Endodermal cell (in vitro differentiated cells): ENCODE results near the gene APOA5. TPM values are rescaled to one million over a fixed set of nuclear protein-coding genes. Genes with fewer than 3 reads are reported as not detected.

Experiments
- DNase-seq: peaks from one replicate; pipeline ENCODE4 v3.0.0-alpha.2; 2017
- H3K27ac ChIP-seq: 2 replicates; pipeline ENCODE4 v1.5.1; 2013; ENCODE audit warnings: mild to moderate bottlenecking, low read depth, low read length, moderate library complexity
- H3K27me3 ChIP-seq: 2 replicates; pipeline ENCODE4 v1.6.1; 2013; ENCODE audit warnings: mild to moderate bottlenecking, low read length, moderate library complexity; ENCODE audit not compliant: insufficient read depth, control insufficient read depth, poor library complexity, severe bottlenecking
- H3K36me3 ChIP-seq: 2 replicates; pipeline ENCODE4 v1.7.0; 2013; ENCODE audit warnings: mild to moderate bottlenecking, low read length, moderate library complexity; ENCODE audit not compliant: control insufficient read depth, insufficient read depth
- H3K4me1 ChIP-seq: one replicate; pipeline ENCODE4 v1.7.0; 2013; ENCODE audit warnings: low read length; ENCODE audit not compliant: control insufficient read depth, insufficient read depth
- H3K4me3 ChIP-seq: 2 replicates; pipeline ENCODE4 v1.5.1; 2013; ENCODE audit warnings: mild to moderate bottlenecking, low read length, moderate library complexity
- H3K9ac ChIP-seq: 2 replicates; pipeline ENCODE4 v1.6.1; 2013; ENCODE audit warnings: mild to moderate bottlenecking, low read length, moderate library complexity; ENCODE audit not compliant: poor library complexity, severe bottlenecking; ENCODE audit errors: extremely low read depth
- H3K9me3 ChIP-seq: 2 replicates; pipeline ENCODE4 v1.6.1; 2013; ENCODE audit warnings: mild to moderate bottlenecking, low read length, moderate library complexity; ENCODE audit not compliant: control insufficient read depth
- H3K27ac Mint-ChIP-seq: 2 replicates; pipeline ENCODE4 v1.8.0; 2020; ENCODE audit warnings: mixed read lengths
- H3K27me3 Mint-ChIP-seq: 2 replicates; pipeline ENCODE4 v1.8.0; 2021; ENCODE audit warnings: mild to moderate bottlenecking, mixed read lengths; ENCODE audit not compliant: insufficient read depth
- H3K36me3 Mint-ChIP-seq: 2 replicates; pipeline ENCODE4 v1.8.0; 2020; ENCODE audit warnings: low read depth, mixed read lengths
- H3K4me1 Mint-ChIP-seq: 2 replicates; pipeline ENCODE4 v1.8.0; 2020; ENCODE audit warnings: mixed read lengths
- H3K4me3 Mint-ChIP-seq: 2 replicates; pipeline ENCODE4 v1.8.0; 2020; ENCODE audit warnings: mild to moderate bottlenecking, moderate library complexity, mixed read lengths
- H3K9me3 Mint-ChIP-seq: 2 replicates; pipeline ENCODE4 v1.8.0; 2020; ENCODE audit warnings: mild to moderate bottlenecking, mixed read lengths
- CTCF ChIP-seq: fragments of 200-600 bp; sonication (generic); conservative IDR thresholded peaks from 2 replicates; pipeline ENCODE4 v1.5.0; 2021; ENCODE audit warnings: antibody characterized with exemption, mild to moderate bottlenecking
- WGBS, 2 experiments: methylation state at CpG; one replicate each; pipeline versions ENCODE4 v1.1.5 to v1.1.7; 2013; ENCODE audit warnings: missing lambda C conversion rate in 2 of 2, mixed read lengths in 1 of 2; ENCODE audit not compliant: insufficient coverage in 1 of 2, insufficient read length in 1 of 2; 5-methylcytosine and 5-hydroxymethylcytosine counted together
- total RNA-seq, 2 donors: library from RNA; stranded (reverse); fragmentation: NEBNext Ultra II Directional in 1 of 2; extraction: Animal tissue kit (Norgen Biotek cat#: 25700) in 1 of 2; gene quantifications; 2 replicates in 1 of 2; 3 replicates in 1 of 2; pipeline ENCODE4 v1.2.1, GENCODE V29; 2021

The APOA5 gene
- total RNA-seq, 2 donors from 2014 or later = not detected

- Mint-ChIP-seq H3K9me3 (no peaks in the 10 kb centered on the region), H3K36me3 (peaks cover 9% of the 10 kb centered on the region), H3K4me3 (no peak overlapping the region), H3K27ac (peak overlapping the region; percentile 91), H3K4me1 (peaks cover 53% of the 10 kb centered on the region), H3K27me3 (peaks cover 7% of the 10 kb centered on the region)
- Histone ChIP-seq H3K36me3 (no peaks in the 10 kb centered on the region), H3K4me3 (no peak overlapping the region), H3K9me3 (no peaks in the 10 kb centered on the region), H3K27me3 (no peaks in the 10 kb centered on the region), H3K9ac (no peak overlapping the region), H3K4me1 (peaks cover 33% of the 10 kb centered on the region), H3K27ac (no peak overlapping the region)
- no peak for DNase-seq
- WGBS, 2 experiments = 89 to 100% methylated on average over 3 to 6 of the region's 6 CpGs
- no peak for TF ChIP-seq CTCF
Observed at GRCh38 chr11:116838321-116839084, 46.8 kb upstream of the APOA5 start.

- Mint-ChIP-seq H3K27me3 (peaks cover 7% of the 10 kb centered on the region), H3K4me3 (peak within 1 kb of the TSS; percentile 31), H3K36me3 (peaks cover 2% of the 10 kb centered on the region), H3K4me1 (peaks cover 45% of the 10 kb centered on the region), H3K9me3 (no peaks in the 10 kb centered on the region), H3K27ac (peak within 1 kb of the TSS; percentile 91)
- TF ChIP-seq CTCF = no peak
- Histone ChIP-seq H3K9me3 (no peaks in the 10 kb centered on the region), H3K27me3 (no peaks in the 10 kb centered on the region), H3K36me3 (no peaks in the 10 kb centered on the region), H3K27ac (peak within 1 kb of the TSS; percentile 55), H3K4me3 (peak within 1 kb of the TSS; percentile 56), H3K9ac (no peak within 1 kb of the TSS), H3K4me1 (peaks cover 24% of the 10 kb centered on the region)
- peak; percentile 77 for DNase-seq
- 60 to 70% methylated on average over 4 to 17 of the region's 19 CpGs for WGBS, 2 experiments
Observed at GRCh38 chr11:116837231-116838091, 45.8 kb upstream of the APOA5 start, which contains the start of gene APOA1. Gene APOA1 (minus strand): TSS chr11:116837622. CDS start chr11:116837387, 235 bp downstream.

DNA sequence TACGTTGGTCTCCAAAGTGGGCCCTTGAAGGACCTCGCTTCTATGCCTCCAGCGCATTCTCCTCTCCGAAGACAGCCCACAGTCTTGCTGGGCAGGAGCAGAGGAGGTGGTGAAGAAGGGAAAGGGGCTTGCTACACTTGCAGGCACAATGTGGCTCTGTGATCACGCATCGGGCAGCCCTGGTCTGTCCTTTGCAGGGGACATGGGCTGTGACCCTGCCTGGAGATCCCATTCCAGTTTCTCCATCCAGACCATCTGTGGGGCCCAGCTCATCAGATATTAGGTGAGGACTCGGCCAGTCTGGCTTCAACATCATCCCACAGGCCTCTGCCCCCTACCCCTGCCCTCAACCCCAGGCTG is 44.9 kb upstream of the APOA5 start:
- DNase-seq = no peak
- peaks cover 12% of the 10 kb centered on the region for H3K27me3 Mint-ChIP-seq
- H3K4me1 Mint-ChIP-seq = peaks cover 45% of the 10 kb centered on the region
- TF ChIP-seq CTCF = no peak
- WGBS, 2 experiments = 93 to 95% methylated on average over 4 to 7 of the region's 7 CpGs
- peaks cover 2% of the 10 kb centered on the region for H3K36me3 Mint-ChIP-seq
- Histone ChIP-seq H3K4me1 (peaks cover 24% of the 10 kb centered on the region), H3K27ac (no peak overlapping the region), H3K27me3 (no peaks in the 10 kb centered on the region), H3K9me3 (no peaks in the 10 kb centered on the region), H3K4me3 (peak overlapping the region; percentile 56), H3K9ac (no peak overlapping the region), H3K36me3 (no peaks in the 10 kb centered on the region)
- peak overlapping the region; percentile 77 for H3K27ac Mint-ChIP-seq
- peaks cover 6% of the 10 kb centered on the region for H3K9me3 Mint-ChIP-seq
- H3K4me3 Mint-ChIP-seq = peak overlapping the region; percentile 31
